Measurements from ENCODE around the gene CCL22. TPM values are rescaled to one million over a fixed set of nuclear protein-coding genes. Genes with fewer than 3 reads are reported as not detected.

CCL22 gene
- total RNA-seq, 1 experiment from 2014 or later, result not detected

- no peak for DNase-seq (ENCODE audit: low read depth)
Measured at GRCh38 chr16:57376313-57376818, 17.8 kb downstream of the CCL22 start.

GRCh38 chr16:57377080-57377841, 18.7 kb downstream of the CCL22 start:
- DNase-seq (ENCODE audit: low read depth), result peak; percentile 68

GRCh38 chr16:57379579-57379978, 21.0 kb downstream of the CCL22 start:
- peak; percentile 76 for DNase-seq (ENCODE audit: low read depth)

- DNase-seq (ENCODE audit: low read depth), result peak; percentile 46
Measured at GRCh38 chr16:57380671-57381462, 22.3 kb downstream of the CCL22 start.

GRCh38 chr16:57381791-57382534, 23.4 kb downstream of the CCL22 start:
- DNase-seq (ENCODE audit: low read depth), result no peak

- no peak for DNase-seq (ENCODE audit: low read depth)
Measured at GRCh38 chr16:57382535-57383275, 24.1 kb downstream of the CCL22 start.

- peak; percentile 60 for DNase-seq (ENCODE audit: low read depth)
Measured at GRCh38 chr16:57383276-57384247, 25.0 kb downstream of the CCL22 start.

GRCh38 chr16:57384248-57385070, 25.9 kb downstream of the CCL22 start:
- no peak for DNase-seq (ENCODE audit: low read depth)

GRCh38 chr16:57385083-57385482, 26.5 kb downstream of the CCL22 start:
- DNase-seq (ENCODE audit: low read depth), result no peak

GRCh38 chr16:57386381-57386951, 27.9 kb downstream of the CCL22 start:
- no peak for DNase-seq (ENCODE audit: low read depth)

GRCh38 chr16:57387598-57388354, 29.2 kb downstream of the CCL22 start:
- no peak for DNase-seq (ENCODE audit: low read depth)

GRCh38 chr16:57388359-57389086, 29.9 kb downstream of the CCL22 start:
- no peak for DNase-seq (ENCODE audit: low read depth)

- no peak for DNase-seq (ENCODE audit: low read depth)
Measured at GRCh38 chr16:57389087-57389468, 30.5 kb downstream of the CCL22 start.

- no peak for DNase-seq (ENCODE audit: low read depth)
Measured at GRCh38 chr16:57390636-57391295, 32.2 kb downstream of the CCL22 start.

GRCh38 chr16:57391300-57391699, 32.7 kb downstream of the CCL22 start:
- DNase-seq (ENCODE audit: low read depth), result no peak

- no peak for DNase-seq (ENCODE audit: low read depth)
Measured at GRCh38 chr16:57391708-57392107, 33.1 kb downstream of the CCL22 start.

GRCh38 chr16:57392694-57393093, 34.1 kb downstream of the CCL22 start:
- no peak for DNase-seq (ENCODE audit: low read depth)
